K562 (cell line): ENCODE measurements around the gene CNGA4. TPM values are rescaled to one million over a fixed set of nuclear protein-coding genes. Genes with fewer than 3 reads are reported as not detected.

ENCODE experiments used
- ATAC-seq: fragments of 200-7000 bp; cut with Tn5 transposase; 3 replicates; pipeline ENCODE4 v1.9.1; 2020; ENCODE audit warnings: moderate library complexity
- BruUV-seq: library from RNA; stranded (reverse); fragments of 400-500 nt; replicated peaks from 2 replicates; lab custom pipeline; 2021; lab: Mats Ljungman, UMichigan
- CTCF ChIA-PET: fragments of 300-600 bp; formaldehyde crosslinking; extraction: SDS; loops from one replicate; lab custom pipeline; 2021; ENCODE audit warnings: low intra/inter-chr PET ratio; lab: Yijun Ruan, JAX
- POLR2A ChIA-PET: fragments of 300-600, 350-650 bp; sonication (Branson Sonifier 250); formaldehyde crosslinking; extraction: SDS; loops from one replicate; lab custom pipeline; 2021; ENCODE audit warnings: antibody characterized with exemption, inconsistent platforms; lab: Yijun Ruan, JAX
- DNase-seq, 4 experiments: peaks; one replicate each; pipeline versions ENCODE4 v3.0.0 to v3.0.0-alpha.2; 2011 to 2018; ENCODE audit warnings: low spot score in 3 of 4, mixed read lengths in 3 of 4; ENCODE audit errors: extremely low read depth in 1 of 4
- FAIRE-seq: peaks from 2 replicates; lab custom pipeline; 2011; peaks lifted over from hg19 to GRCh38; lab: Jason Lieb, UNC
- H2AFZ ChIP-seq: 2 replicates; pipeline ENCODE4 v1.6.0; 2011; ENCODE audit warnings: low read depth, low read length, control low read depth, inconsistent platforms
- H3K27ac ChIP-seq: fragments of 200-600 bp; 3 replicates; pipeline ENCODE4 v1.8.0; 2011; ENCODE audit warnings: low read depth, mild to moderate bottlenecking, control low read depth, inconsistent platforms, low read length, moderate library complexity, mixed read lengths; ENCODE audit errors: extremely low read depth
- H3K27me3 ChIP-seq, 2 experiments: fragments of 300-600 bp in 1 of 2; 2 replicates in 1 of 2; 3 replicates in 1 of 2; pipeline versions ENCODE4 v1.6.0 to v1.8.0; 2011; ENCODE audit warnings: inconsistent platforms in 2 of 2, low read length in 2 of 2, mild to moderate bottlenecking in 1 of 2, mixed read lengths in 1 of 2, moderate library complexity in 1 of 2; ENCODE audit not compliant: control insufficient read depth in 2 of 2, insufficient read depth in 2 of 2
- H3K36me3 ChIP-seq: fragments of 300-600 bp; 3 replicates; pipeline ENCODE4 v1.8.0; 2011; ENCODE audit warnings: mild to moderate bottlenecking, low read length, inconsistent platforms; ENCODE audit not compliant: control insufficient read depth, insufficient read depth
- H3K4me1 ChIP-seq, 2 experiments: fragments of 200-600 bp in 1 of 2; replicated peaks in 1 of 2; 2 replicates in 1 of 2; 3 replicates in 1 of 2; pipeline versions ENCODE4 v1.5.1 to v1.8.0; 2011; ENCODE audit warnings: inconsistent platforms in 2 of 2, low read length in 2 of 2, mild to moderate bottlenecking in 1 of 2, mixed read lengths in 1 of 2, moderate library complexity in 1 of 2; ENCODE audit not compliant: control insufficient read depth in 2 of 2, insufficient read depth in 2 of 2
- H3K4me2 ChIP-seq: 2 replicates; pipeline ENCODE4 v1.6.1; 2011; ENCODE audit warnings: low read length, control low read depth, inconsistent platforms, mixed read lengths; ENCODE audit not compliant: insufficient read depth
- H3K4me3 ChIP-seq: fragments of 200-600 bp; sonication (generic), shearing (Covaris generic); 2 replicates; pipeline ENCODE4 v1.5.1; 2016; ENCODE audit warnings: control low read depth, inconsistent platforms
- H3K79me2 ChIP-seq: fragments of 200-600 bp; 3 replicates; pipeline ENCODE4 v1.8.0; 2011; ENCODE audit warnings: low read length, inconsistent platforms; ENCODE audit not compliant: control insufficient read depth, insufficient read depth
- H3K9ac ChIP-seq, 2 experiments: 2 replicates each; pipeline versions ENCODE4 v1.6.0 to v1.6.1; 2011; ENCODE audit warnings: low read depth in 2 of 2, low read length in 2 of 2, control low read depth in 1 of 2, inconsistent platforms in 1 of 2, mild to moderate bottlenecking in 1 of 2, mixed read lengths in 1 of 2; ENCODE audit not compliant: insufficient read depth in 1 of 2
- H3K9me1 ChIP-seq: one replicate; pipeline ENCODE4 v1.6.0; 2011; ENCODE audit warnings: inconsistent platforms, mild to moderate bottlenecking, low read length, moderate library complexity; ENCODE audit not compliant: control insufficient read depth, insufficient read depth
- H3K9me3 ChIP-seq: replicated peaks from 2 replicates; pipeline ENCODE4 v1.5.1; 2011; ENCODE audit warnings: low read depth, low read length, inconsistent platforms; ENCODE audit not compliant: control insufficient read depth, insufficient read depth
- H4K20me1 ChIP-seq: replicated peaks from 2 replicates; pipeline ENCODE4 v1.6.1; 2011; ENCODE audit warnings: low read length, inconsistent platforms, mixed read lengths; ENCODE audit not compliant: control insufficient read depth, insufficient read depth
- HEY1 ChIP-seq: fragments of 250-450 bp; sonication (Bioruptor Pico); IDR thresholded peaks from 2 replicates; pipeline ENCODE4 v1.5.0; 2020; ENCODE audit warnings: mild to moderate bottlenecking, moderate library complexity, borderline replicate concordance
- KDM2B ChIP-seq: fragments of 250-450 bp; sonication (Bioruptor Pico); IDR thresholded peaks from 2 replicates; pipeline ENCODE4 v1.8.0; 2021; ENCODE audit warnings: mild to moderate bottlenecking, moderate library complexity
- MXI1 ChIP-seq: IDR thresholded peaks from 2 replicates; pipeline ENCODE4 v1.6.1; 2011; ENCODE audit warnings: low read depth, mild to moderate bottlenecking, improper control_type of control experiment, low read length
- NR2C1 ChIP-seq, 2 experiments: fragments of 450-650 bp; IDR thresholded peaks; 2 replicates each; pipeline ENCODE4 v1.6.1; 2017; ENCODE audit warnings: mild to moderate bottlenecking in 2 of 2, antibody characterized with exemption in 1 of 2, inconsistent platforms in 1 of 2, missing compliant biosample characterization in 1 of 2, missing genetic modification characterization in 1 of 2
- ZNF551 ChIP-seq: fragments of 250-450 bp; sonication (Bioruptor Pico); IDR thresholded peaks from 2 replicates; pipeline ENCODE4 v1.5.0; 2021; ENCODE audit warnings: mild to moderate bottlenecking, moderate library complexity
- ZNF778 ChIP-seq: fragments of 450-650 bp; formaldehyde crosslinking; IDR thresholded peaks from 2 replicates; pipeline ENCODE4 v1.4.0; 2020; ENCODE audit warnings: mild to moderate bottlenecking, moderate library complexity
- ZSCAN29 ChIP-seq: fragments of 450-650 bp; IDR thresholded peaks from 2 replicates; pipeline ENCODE4 v1.6.1; 2017
- WGBS: fragments of 100-300 bp; shearing (Covaris generic); methylation state at CpG from one replicate; pipeline ENCODE4 v1.1.6; 2016; ENCODE audit warnings: low coverage, mixed read lengths; ENCODE audit not compliant: insufficient coverage; ENCODE audit errors: missing lambda C conversion rate; 5-methylcytosine and 5-hydroxymethylcytosine counted together
- in situ Hi-C: fragments of 300-500 bp; cut with MboI; formaldehyde crosslinking; loops from 4 replicates; pipeline ENCODE4 v1.15.0; 2018; ENCODE audit warnings: inconsistent platforms, mixed read lengths
- intact Hi-C: fragments of 100-400 bp; cut with micrococcal nuclease; formaldehyde crosslinking; loops from 2 replicates; pipeline ENCODE4 v1.14.2; 2022
- polyA plus RNA-seq, 8 experiments: library from polyadenylated mRNA; depleted of rRNA in 4 of 8; stranded (reverse) in 5 of 8; unstranded in 3 of 8; fragments of >200 nt; fragmentation: Nextera tagmentation in 2 of 8; fragmentation: Illumina TruSeq in 1 of 8; extraction: Ambion mirVana in 2 of 8; extraction: Trizol in 1 of 8; gene quantifications; 2 replicates each; pipeline versions ENCODE4 v1.2.1 to v1.2.3, GENCODE V29; 2011 to 2014; ENCODE audit warnings: inconsistent platforms in 1 of 8, missing spikeins in 1 of 8
- total RNA-seq, 7 experiments: library from RNA; depleted of rRNA in 6 of 7; stranded (reverse); fragments of >200 nt in 6 of 7; fragmentation: Illumina TruSeq in 2 of 7; extraction: Trizol in 2 of 7; gene quantifications; 2 replicates each; pipeline versions ENCODE4 v1.2.1 to v1.2.3, GENCODE V29; 2011 to 2021; ENCODE audit warnings: low replicate concordance in 1 of 7
- TF ChIP-seq, protein P1 (sequence below): fragments of 250-450 bp; sonication (Bioruptor Pico); IDR thresholded peaks from 2 replicates; pipeline ENCODE4 v1.4.0; 2020; ENCODE audit warnings: mild to moderate bottlenecking, moderate library complexity
- TF ChIP-seq, protein P2 (sequence below): fragments of 200-800 bp; sonication (Bioruptor generic); IDR thresholded peaks from 2 replicates; pipeline ENCODE4 v1.6.1; 2017; ENCODE audit warnings: missing genetic modification characterization, missing compliant biosample characterization
- TF ChIP-seq, protein P3 (sequence below): fragments of 450-650 bp; IDR thresholded peaks from 2 replicates; pipeline ENCODE4 v1.6.1; 2017; ENCODE audit warnings: antibody characterized with exemption, mild to moderate bottlenecking
- TF ChIP-seq, protein P4 (sequence below): fragments of 450-650 bp; formaldehyde crosslinking; IDR thresholded peaks from 2 replicates; pipeline ENCODE4 v1.4.0; 2020; ENCODE audit warnings: mild to moderate bottlenecking
- TF ChIP-seq, protein P5 (sequence below): fragments of 450-650 bp; IDR thresholded peaks from 2 replicates; pipeline ENCODE4 v1.6.1; 2016; ENCODE audit warnings: borderline replicate concordance

The CNGA4 gene
- total and polyA plus RNA-seq, 9 of the 15 experiments (the other 6 are each of a cell fraction or from before 2014, with no cell fraction given) = 0.04 to 0.09 (median 0.06) TPM; not detected in 6

DNA sequence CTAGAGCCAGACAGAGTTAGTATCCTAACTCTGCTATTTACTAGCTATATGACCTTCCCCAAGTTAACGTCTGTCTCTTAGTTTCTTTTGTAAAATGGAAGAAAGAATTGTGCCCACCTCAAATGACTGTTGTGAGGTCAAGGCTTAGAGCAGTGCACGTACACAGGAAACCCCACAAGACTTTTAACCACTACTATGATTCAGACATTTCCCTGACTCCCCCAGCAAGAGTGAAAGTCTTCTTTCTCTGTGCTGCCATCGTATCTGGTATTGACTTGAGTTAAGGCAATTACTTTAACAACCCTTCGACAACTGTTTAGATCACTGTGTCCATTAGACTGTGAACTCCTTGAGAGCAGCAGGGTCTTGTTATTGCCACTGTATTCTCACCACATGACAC lies 42.5 kb upstream of the CNGA4 start:
- ChIA-PET POLR2A (no interaction called here), CTCF (no interaction called here)
- H3K27me3 ChIP-seq = peaks cover 0 to 7% of the 10 kb centered on the region in 2 experiments; a peak in 3 of 5 replicates
- no peaks in the 10 kb centered on the region for H3K4me1 ChIP-seq
- no peaks in the 10 kb centered on the region for H3K36me3 ChIP-seq
- no peak overlapping the region for H3K4me2 ChIP-seq
- H4K20me1 ChIP-seq = no peaks in the 10 kb centered on the region
- H3K9me1 ChIP-seq = peaks cover 2% of the 10 kb centered on the region
- BruUV-seq = no TSS peak
- ATAC-seq = no peak
- intact Hi-C loops = no loop called here
- H2AFZ ChIP-seq = no peak overlapping the region
- 0% methylated on average over 4 of the region's 4 CpGs for WGBS
- no peak for DNase-seq
- no peak overlapping the region for H3K9ac ChIP-seq
- H3K79me2 ChIP-seq = no peaks in the 10 kb centered on the region; the same call in 2 of the 3 replicates
- in situ Hi-C loops = no loop called here
- no peak overlapping the region for H3K27ac ChIP-seq
- no peaks in the 10 kb centered on the region for H3K9me3 ChIP-seq
- H3K4me3 ChIP-seq = no peak overlapping the region
- FAIRE-seq = no peak
- TF ChIP-seq, protein P1, sequence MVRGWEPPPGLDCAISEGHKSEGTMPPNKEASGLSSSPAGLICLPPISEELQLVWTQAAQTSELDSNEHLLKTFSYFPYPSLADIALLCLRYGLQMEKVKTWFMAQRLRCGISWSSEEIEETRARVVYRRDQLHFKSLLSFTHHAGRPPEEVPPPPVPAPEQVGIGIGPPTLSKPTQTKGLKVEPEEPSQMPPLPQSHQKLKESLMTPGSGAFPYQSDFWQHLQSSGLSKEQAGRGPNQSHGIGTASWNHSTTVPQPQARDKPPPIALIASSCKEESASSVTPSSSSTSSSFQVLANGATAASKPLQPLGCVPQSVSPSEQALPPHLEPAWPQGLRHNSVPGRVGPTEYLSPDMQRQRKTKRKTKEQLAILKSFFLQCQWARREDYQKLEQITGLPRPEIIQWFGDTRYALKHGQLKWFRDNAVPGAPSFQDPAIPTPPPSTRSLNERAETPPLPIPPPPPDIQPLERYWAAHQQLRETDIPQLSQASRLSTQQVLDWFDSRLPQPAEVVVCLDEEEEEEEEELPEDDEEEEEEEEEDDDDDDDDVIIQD = no peak
- no peak for TF ChIP-seq ZSCAN29
- TF ChIP-seq NR2C1 (IDR thresholded peaks at IDR 0.05) = no peak
- no peak for TF ChIP-seq NR2C1 (tag; IDR thresholded peaks at IDR 0.05)
- TF ChIP-seq ZNF778 (CRISPR knock-in tag) = no peak
- no peak for TF ChIP-seq KDM2B (CRISPR knock-in tag)
- TF ChIP-seq HEY1 = no peak
- TF ChIP-seq, protein P2, sequence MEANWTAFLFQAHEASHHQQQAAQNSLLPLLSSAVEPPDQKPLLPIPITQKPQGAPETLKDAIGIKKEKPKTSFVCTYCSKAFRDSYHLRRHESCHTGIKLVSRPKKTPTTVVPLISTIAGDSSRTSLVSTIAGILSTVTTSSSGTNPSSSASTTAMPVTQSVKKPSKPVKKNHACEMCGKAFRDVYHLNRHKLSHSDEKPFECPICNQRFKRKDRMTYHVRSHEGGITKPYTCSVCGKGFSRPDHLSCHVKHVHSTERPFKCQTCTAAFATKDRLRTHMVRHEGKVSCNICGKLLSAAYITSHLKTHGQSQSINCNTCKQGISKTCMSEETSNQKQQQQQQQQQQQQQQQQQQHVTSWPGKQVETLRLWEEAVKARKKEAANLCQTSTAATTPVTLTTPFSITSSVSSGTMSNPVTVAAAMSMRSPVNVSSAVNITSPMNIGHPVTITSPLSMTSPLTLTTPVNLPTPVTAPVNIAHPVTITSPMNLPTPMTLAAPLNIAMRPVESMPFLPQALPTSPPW (CRISPR knock-in tag) = no peak
- TF ChIP-seq, protein P3, sequence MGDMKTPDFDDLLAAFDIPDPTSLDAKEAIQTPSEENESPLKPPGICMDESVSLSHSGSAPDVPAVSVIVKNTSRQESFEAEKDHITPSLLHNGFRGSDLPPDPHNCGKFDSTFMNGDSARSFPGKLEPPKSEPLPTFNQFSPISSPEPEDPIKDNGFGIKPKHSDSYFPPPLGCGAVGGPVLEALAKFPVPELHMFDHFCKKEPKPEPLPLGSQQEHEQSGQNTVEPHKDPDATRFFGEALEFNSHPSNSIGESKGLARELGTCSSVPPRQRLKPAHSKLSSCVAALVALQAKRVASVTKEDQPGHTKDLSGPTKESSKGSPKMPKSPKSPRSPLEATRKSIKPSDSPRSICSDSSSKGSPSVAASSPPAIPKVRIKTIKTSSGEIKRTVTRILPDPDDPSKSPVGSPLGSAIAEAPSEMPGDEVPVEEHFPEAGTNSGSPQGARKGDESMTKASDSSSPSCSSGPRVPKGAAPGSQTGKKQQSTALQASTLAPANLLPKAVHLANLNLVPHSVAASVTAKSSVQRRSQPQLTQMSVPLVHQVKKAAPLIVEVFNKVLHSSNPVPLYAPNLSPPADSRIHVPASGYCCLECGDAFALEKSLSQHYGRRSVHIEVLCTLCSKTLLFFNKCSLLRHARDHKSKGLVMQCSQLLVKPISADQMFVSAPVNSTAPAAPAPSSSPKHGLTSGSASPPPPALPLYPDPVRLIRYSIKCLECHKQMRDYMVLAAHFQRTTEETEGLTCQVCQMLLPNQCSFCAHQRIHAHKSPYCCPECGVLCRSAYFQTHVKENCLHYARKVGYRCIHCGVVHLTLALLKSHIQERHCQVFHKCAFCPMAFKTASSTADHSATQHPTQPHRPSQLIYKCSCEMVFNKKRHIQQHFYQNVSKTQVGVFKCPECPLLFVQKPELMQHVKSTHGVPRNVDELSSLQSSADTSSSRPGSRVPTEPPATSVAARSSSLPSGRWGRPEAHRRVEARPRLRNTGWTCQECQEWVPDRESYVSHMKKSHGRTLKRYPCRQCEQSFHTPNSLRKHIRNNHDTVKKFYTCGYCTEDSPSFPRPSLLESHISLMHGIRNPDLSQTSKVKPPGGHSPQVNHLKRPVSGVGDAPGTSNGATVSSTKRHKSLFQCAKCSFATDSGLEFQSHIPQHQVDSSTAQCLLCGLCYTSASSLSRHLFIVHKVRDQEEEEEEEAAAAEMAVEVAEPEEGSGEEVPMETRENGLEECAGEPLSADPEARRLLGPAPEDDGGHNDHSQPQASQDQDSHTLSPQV = no peak
- no peak for TF ChIP-seq MXI1
- TF ChIP-seq, protein P4, sequence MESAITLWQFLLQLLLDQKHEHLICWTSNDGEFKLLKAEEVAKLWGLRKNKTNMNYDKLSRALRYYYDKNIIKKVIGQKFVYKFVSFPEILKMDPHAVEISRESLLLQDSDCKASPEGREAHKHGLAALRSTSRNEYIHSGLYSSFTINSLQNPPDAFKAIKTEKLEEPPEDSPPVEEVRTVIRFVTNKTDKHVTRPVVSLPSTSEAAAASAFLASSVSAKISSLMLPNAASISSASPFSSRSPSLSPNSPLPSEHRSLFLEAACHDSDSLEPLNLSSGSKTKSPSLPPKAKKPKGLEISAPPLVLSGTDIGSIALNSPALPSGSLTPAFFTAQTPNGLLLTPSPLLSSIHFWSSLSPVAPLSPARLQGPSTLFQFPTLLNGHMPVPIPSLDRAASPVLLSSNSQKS (CRISPR knock-in tag) = no peak
- TF ChIP-seq ZNF551 (CRISPR knock-in tag) = no peak
- TF ChIP-seq, protein P5, sequence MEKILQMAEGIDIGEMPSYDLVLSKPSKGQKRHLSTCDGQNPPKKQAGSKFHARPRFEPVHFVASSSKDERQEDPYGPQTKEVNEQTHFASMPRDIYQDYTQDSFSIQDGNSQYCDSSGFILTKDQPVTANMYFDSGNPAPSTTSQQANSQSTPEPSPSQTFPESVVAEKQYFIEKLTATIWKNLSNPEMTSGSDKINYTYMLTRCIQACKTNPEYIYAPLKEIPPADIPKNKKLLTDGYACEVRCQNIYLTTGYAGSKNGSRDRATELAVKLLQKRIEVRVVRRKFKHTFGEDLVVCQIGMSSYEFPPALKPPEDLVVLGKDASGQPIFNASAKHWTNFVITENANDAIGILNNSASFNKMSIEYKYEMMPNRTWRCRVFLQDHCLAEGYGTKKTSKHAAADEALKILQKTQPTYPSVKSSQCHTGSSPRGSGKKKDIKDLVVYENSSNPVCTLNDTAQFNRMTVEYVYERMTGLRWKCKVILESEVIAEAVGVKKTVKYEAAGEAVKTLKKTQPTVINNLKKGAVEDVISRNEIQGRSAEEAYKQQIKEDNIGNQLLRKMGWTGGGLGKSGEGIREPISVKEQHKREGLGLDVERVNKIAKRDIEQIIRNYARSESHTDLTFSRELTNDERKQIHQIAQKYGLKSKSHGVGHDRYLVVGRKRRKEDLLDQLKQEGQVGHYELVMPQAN = no peak
